GM19438 (cell line): ENCODE data around the gene PLN.

Experiments used
- ATAC-seq: cut with Tn5 transposase; IDR thresholded peaks from one replicate; pipeline ENCODE4 v1.9.1; 2021; ENCODE audit warnings: low read depth; ENCODE audit not compliant: unreplicated experiment

The PLN gene

GRCh38 chr6:118548136-118548535 lies at the start of gene PLN:
TSS of gene PLN (plus strand) at chr6:118548296. CDS start at chr6:118558922, 10,626 bp downstream.
- ATAC-seq: no peak

- no peak for ATAC-seq
These were observed 47.7 kb upstream of the PLN start for GRCh38 chr6:118500130-118501015.

- no peak for ATAC-seq
These were observed 47.0 kb upstream of the PLN start for GRCh38 chr6:118501099-118501498.

GRCh38 chr6:118501765-118502164 lies 46.3 kb upstream of the PLN start:
- no peak for ATAC-seq

GRCh38 chr6:118502169-118502568 lies 45.9 kb upstream of the PLN start:
- ATAC-seq: no peak

- no peak for ATAC-seq
These were observed 43.5 kb upstream of the PLN start for GRCh38 chr6:118504611-118505010.

GRCh38 chr6:118505656-118506055 lies 42.4 kb upstream of the PLN start:
- no peak for ATAC-seq

- no peak for ATAC-seq
These were observed 41.9 kb upstream of the PLN start for GRCh38 chr6:118506071-118506638.

GRCh38 chr6:118507636-118508035 lies 40.5 kb upstream of the PLN start:
- no peak for ATAC-seq

GRCh38 chr6:118509009-118509617 lies 39.0 kb upstream of the PLN start:
- ATAC-seq: no peak

- ATAC-seq: no peak
These were observed 36.0 kb upstream of the PLN start for GRCh38 chr6:118511930-118512715.

GRCh38 chr6:118514689-118515088 lies 33.4 kb upstream of the PLN start:
- ATAC-seq: no peak

- no peak for ATAC-seq
These were observed 25.7 kb upstream of the PLN start for GRCh38 chr6:118522422-118522821.

GRCh38 chr6:118523216-118523615 lies 24.9 kb upstream of the PLN start:
- ATAC-seq: no peak

- ATAC-seq: no peak
These were observed 23.4 kb upstream of the PLN start for GRCh38 chr6:118524686-118525085.

- no peak for ATAC-seq
These were observed 21.9 kb upstream of the PLN start for GRCh38 chr6:118525913-118526780.

GRCh38 chr6:118528129-118528528 lies 20.0 kb upstream of the PLN start:
- ATAC-seq: no peak

GRCh38 chr6:118529756-118530155 lies 18.3 kb upstream of the PLN start:
- no peak for ATAC-seq

GRCh38 chr6:118530942-118531341 lies 17.2 kb upstream of the PLN start:
- no peak for ATAC-seq
